ENCODE measurements around the gene CDK4.
"Not testable (repeated sequence)": the region's sequence is repeated elsewhere in the genome, so short reads cannot be mapped to it uniquely, and the experiment has no call there.

Gene CDK4

DNA sequence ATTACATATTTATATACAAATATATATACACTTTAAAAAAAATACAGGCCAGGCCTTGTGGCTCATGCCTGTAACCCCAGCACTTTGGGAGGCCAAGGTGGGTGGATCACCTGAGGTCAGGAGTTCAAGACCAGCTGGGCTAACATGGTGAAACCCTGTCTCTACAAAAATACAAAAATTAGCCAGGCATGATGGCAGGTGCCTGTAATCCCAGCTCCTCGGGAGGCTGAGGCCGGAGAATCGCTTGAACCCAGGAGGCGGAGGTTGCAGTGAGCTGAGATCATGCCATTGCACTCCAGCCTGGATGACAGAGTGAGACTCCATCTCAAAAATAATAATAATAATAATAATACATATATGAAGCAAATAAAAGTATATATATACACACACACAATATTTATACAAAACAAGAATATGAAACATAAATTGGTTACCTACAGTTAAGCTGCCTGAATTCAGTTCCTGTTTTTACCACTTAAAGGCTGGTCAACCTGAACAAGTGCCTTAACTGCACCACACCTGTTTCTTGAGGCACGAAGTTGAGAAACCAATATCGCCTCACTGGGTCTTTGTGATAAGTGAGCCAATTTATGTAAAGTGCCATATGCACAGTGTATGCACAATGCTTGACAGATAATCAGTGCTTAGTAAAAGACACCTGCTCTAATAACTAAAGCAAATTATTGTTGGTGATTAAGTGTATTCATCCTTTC is 36.9 kb downstream of the CDK4 start:
- DNase-seq (ENCODE audit: low read depth in 2 of 2, low spot score in 1 of 2): not testable (repeated sequence)

DNA sequence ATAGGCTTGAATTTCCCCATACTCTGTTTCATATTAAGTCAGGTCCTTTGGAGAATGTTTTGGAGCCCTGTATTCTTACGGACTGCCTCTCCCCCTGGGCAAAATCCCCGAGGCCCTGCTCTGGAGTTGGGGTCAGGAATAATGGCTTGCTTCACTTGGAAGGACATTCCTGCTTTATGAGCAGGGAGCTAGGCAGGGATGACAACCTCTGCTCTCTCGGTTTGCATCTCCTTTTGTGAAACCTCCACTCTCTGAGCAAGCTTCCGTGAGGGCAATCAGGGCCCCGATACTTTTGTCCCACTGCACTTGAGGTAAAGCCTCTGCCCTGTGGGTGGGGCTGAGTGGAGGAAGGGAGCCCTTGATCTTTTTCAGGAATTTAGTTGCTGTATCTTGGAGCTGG is 38.9 kb downstream of the CDK4 start:
- DNase-seq (ENCODE audit: low read depth in 2 of 2, low spot score in 1 of 2): no peak

DNA sequence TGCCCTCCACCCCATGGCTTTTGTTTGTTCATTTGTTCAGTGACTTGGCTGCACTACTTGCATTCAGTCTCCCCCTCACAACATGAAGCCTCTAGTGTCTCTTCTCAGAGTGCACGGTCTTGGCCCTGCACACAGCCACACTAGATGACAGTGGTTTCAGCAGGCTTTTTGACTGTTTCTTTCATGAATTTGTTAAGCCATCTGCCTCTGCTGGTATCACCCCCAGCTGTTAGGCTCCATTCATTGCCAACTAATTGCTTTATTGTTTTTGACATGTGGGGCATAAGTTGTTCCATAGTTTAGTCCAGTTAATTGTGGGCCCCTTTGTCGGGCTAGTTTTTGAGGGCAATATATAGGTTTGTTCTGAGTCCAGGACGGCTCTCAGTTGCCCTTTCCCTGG is 39.4 kb downstream of the CDK4 start:
- no peak for DNase-seq (ENCODE audit: low read depth in 2 of 2, low spot score in 1 of 2)

DNA sequence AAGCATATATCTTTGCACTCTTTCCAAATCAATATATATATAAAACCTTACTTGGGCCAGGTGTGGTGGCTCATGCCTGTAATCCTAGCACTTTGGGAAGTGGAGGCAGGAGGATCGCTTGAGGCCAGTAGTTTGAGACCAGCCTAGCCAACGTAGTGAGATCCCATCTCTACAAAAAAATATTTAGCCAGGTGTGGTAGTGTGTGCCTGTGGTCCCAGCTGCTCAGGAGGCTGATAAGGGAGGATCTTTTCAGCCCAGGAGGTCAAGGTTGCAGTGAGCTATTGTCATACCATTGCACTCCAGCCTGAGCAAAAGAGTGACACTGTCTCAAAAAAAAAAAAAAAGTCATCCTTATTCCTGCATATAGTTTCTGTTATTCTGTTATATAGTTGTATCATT is 43.8 kb downstream of the CDK4 start:
- no peak for DNase-seq (ENCODE audit: low read depth in 2 of 2, low spot score in 1 of 2)

DNA sequence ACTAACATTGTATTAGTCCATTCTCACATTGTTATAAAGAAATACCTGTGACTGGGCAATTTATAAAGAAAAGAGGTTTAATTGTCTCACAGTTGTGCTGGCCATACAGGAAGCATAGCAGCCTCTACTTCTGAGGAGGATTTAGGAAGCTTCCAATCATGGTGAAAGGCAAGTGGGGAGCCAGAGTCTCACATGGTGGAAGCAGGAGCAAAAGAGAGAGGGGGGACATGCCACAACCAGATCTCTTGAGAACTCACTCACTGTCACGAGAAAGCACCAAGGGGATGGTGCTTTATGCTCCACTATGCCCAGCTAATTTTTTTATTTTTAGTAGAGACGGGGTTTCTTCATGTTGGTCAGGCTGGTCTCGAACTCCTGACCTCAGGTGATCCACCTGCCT is 44.9 kb downstream of the CDK4 start:
- no peak for DNase-seq (ENCODE audit: low read depth in 2 of 2, low spot score in 1 of 2)

DNA sequence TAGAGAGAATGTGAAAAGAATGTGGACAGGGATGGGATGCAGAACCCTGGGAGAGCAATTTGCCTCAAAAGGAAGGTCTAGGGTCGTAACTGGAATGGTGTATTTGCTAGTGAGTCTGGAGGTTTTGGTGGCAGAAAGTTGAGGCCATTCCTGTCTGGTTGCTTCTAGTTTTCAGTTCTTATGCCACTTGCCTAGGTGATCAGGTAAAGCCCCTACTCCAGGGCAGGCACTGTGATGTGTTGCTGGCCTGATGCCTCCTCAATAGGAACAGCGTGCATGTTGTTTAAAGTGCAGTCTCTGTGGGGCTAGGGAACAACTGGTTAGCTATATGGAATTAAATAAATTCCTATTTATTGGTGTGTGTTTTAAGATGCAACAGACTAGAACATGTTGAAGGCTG is 51.8 kb downstream of the CDK4 start:
- DNase-seq (ENCODE audit: low read depth in 2 of 2, low spot score in 1 of 2): no peak

DNA sequence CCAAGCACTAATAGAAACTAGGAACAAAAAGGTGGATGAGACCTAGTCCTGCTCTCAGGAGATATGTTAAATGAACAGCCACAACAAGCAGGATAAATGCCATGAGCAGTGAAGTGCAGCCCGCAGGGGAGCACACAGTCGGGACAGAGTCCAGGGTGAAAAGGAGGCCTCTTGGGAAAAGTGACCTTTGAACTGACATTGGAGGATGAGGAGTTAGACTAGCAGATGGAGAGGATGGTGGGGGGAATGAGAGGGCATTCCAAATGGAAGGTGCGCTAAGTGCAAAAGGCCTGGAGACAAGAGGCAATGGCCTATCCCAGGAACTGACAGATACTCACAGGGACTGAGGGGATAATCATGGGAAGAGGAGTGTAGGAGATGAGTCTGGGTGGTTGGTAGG is 53.7 kb downstream of the CDK4 start:
- DNase-seq (ENCODE audit: low read depth in 2 of 2, low spot score in 1 of 2): no peak
